ENCODE data around the gene CDH4.
"Not testable (repeated sequence)": the region's sequence is repeated elsewhere in the genome, so short reads cannot be mapped to it uniquely, and the experiment has no call there.

The CDH4 gene

GRCh38 chr20:61425541-61425991 lies 173.5 kb downstream of the CDH4 start:
- H3K9ac ChIP-seq (ENCODE audit: low read depth, low read length, poor library complexity); H3K36me3 ChIP-seq (replicated peaks in 1 of 2; ENCODE audit: control insufficient read depth in 2 of 2, insufficient read depth in 2 of 2, low read length in 2 of 2); H2BK5ac ChIP-seq (ENCODE audit: low read length); H2BK15ac ChIP-seq (ENCODE audit: low read length); H3K14ac ChIP-seq (ENCODE audit: low read length); H3K9me3 ChIP-seq (replicated peaks in 1 of 2; ENCODE audit: control insufficient read depth in 2 of 2, insufficient read depth in 1 of 2, low read depth in 1 of 2, low read length in 2 of 2); H3K4me3 ChIP-seq (ENCODE audit: low read length in 2 of 2); DNase-seq (ENCODE audit: low spot score); H2AFZ ChIP-seq (ENCODE audit: low read length); H3K79me1 ChIP-seq (ENCODE audit: low read depth, low read length); H3K27me3 ChIP-seq (ENCODE audit: control insufficient read depth in 3 of 3, insufficient read depth in 3 of 3, low read depth in 1 of 3, low read length in 3 of 3); H4K91ac ChIP-seq (ENCODE audit: low read depth, low read length, poor library complexity); H3K23ac ChIP-seq (ENCODE audit: low read depth, low read length, poor library complexity); H2BK12ac ChIP-seq (ENCODE audit: low read length); H4K8ac ChIP-seq (ENCODE audit: low read depth, low read length); H3K27ac ChIP-seq (replicated peaks; ENCODE audit: low read length); H3K4me2 ChIP-seq (ENCODE audit: insufficient read depth, low read length, poor library complexity, severe bottlenecking); H3K4ac ChIP-seq (ENCODE audit: low read length); H2BK120ac ChIP-seq (ENCODE audit: low read depth, low read length): not testable (repeated sequence)
- Histone ChIP-seq H3K18ac (ENCODE audit: low read length) (peak overlapping the region; percentile 49), H3K4me1 (ENCODE audit: control insufficient read depth in 2 of 2, insufficient read depth in 1 of 2, low read depth in 1 of 2, low read length in 2 of 2) (peaks cover 7 to 11% of the 10 kb centered on the region in 2 donors), H2AK5ac (ENCODE audit: low read depth, low read length) (peak overlapping the region; percentile 98)
- WGBS, 2 donors (ENCODE audit: extremely low coverage in 2 of 2, insufficient read length in 2 of 2, insufficient replicate concordance in 1 of 2): no CpG with 5 or more reads among the region's 18 CpGs

- no peak overlapping the region for H3K4me3 ChIP-seq (ENCODE audit: low read length in 2 of 2)
- H3K4ac ChIP-seq (ENCODE audit: low read length): no peak overlapping the region
- H4K91ac ChIP-seq (ENCODE audit: low read depth, low read length, poor library complexity): no peak overlapping the region
- WGBS, 2 donors (ENCODE audit: extremely low coverage in 2 of 2, insufficient read length in 2 of 2, insufficient replicate concordance in 1 of 2): no CpG with 5 or more reads among the region's 8 CpGs
- no peak overlapping the region for H3K27ac ChIP-seq (replicated peaks; ENCODE audit: low read length)
- H2BK15ac ChIP-seq (ENCODE audit: low read length): no peak overlapping the region
- no peak overlapping the region for H3K9ac ChIP-seq (ENCODE audit: low read depth, low read length, poor library complexity)
- H3K14ac ChIP-seq (ENCODE audit: low read length): no peak overlapping the region
- H2AK5ac ChIP-seq (ENCODE audit: low read depth, low read length): no peak overlapping the region
- H3K36me3 ChIP-seq (replicated peaks in 1 of 2; ENCODE audit: control insufficient read depth in 2 of 2, insufficient read depth in 2 of 2, low read length in 2 of 2): peaks cover 0 to 2% of the 10 kb centered on the region in 2 donors
- H3K4me1 ChIP-seq (ENCODE audit: control insufficient read depth in 2 of 2, insufficient read depth in 1 of 2, low read depth in 1 of 2, low read length in 2 of 2): peaks cover 7 to 11% of the 10 kb centered on the region in 2 donors
- no peak overlapping the region for H2BK12ac ChIP-seq (ENCODE audit: low read length)
- no peak overlapping the region for H2BK120ac ChIP-seq (ENCODE audit: low read depth, low read length)
- DNase-seq (ENCODE audit: low spot score): no peak
- no peaks in the 10 kb centered on the region for H3K79me1 ChIP-seq (ENCODE audit: low read depth, low read length)
- H3K9me3 ChIP-seq (replicated peaks in 1 of 2; ENCODE audit: control insufficient read depth in 2 of 2, insufficient read depth in 1 of 2, low read depth in 1 of 2, low read length in 2 of 2): peaks cover 0 to 3% of the 10 kb centered on the region in 2 donors
- H2BK5ac ChIP-seq (ENCODE audit: low read length): no peak overlapping the region
- H3K4me2 ChIP-seq (ENCODE audit: insufficient read depth, low read length, poor library complexity, severe bottlenecking): no peak overlapping the region
- H3K27me3 ChIP-seq (ENCODE audit: control insufficient read depth in 3 of 3, insufficient read depth in 3 of 3, low read depth in 1 of 3, low read length in 3 of 3): peaks cover 0 to 4% (median 0%) of the 10 kb centered on the region in 3 experiments
- no peak overlapping the region for H2AFZ ChIP-seq (ENCODE audit: low read length)
- no peak overlapping the region for H4K8ac ChIP-seq (ENCODE audit: low read depth, low read length)
- H3K23ac ChIP-seq (ENCODE audit: low read depth, low read length, poor library complexity): no peak overlapping the region
- H3K18ac ChIP-seq (ENCODE audit: low read length): no peak overlapping the region
Measured at GRCh38 chr20:61426352-61426751, 174.3 kb downstream of the CDH4 start.

DNA sequence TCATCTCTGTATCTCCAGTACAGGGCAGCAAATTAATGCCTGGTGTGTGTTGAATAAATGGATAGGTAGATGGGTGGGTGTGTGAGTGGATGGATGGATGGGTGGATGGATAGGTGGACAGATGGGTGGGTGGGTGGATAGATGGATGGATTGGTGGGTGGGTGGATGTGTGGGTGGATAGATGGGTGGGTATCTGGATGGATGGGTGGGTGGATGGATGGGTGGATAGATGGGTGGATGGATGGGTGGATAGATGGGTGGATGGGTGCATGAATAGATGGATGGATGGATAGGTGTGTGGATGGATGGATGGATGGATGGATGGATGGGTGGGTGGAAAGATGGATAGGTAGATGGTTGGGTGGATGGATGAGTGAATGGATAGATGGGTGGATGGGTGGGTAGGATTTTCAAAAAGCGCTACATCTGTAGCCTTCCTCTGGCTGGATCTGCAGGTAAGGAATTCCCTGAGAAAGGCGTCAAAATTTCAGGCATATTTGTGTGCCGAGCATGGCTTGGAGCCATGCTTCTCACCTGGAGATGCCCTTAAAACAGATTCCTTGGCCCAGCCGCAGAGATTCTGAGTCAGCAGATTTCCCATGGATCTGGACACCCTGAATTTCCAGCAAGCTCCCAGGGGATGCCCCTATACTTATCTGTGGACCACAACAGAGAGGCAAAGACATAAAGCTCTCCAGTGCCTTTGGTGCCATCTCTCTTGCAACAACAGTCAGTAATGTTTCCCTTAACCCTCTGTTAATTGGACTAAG lies 177.6 kb downstream of the CDH4 start:
- DNase-seq (ENCODE audit: low spot score): no peak
- no CpG with 5 or more reads among the region's 4 CpGs for WGBS, 2 donors (ENCODE audit: extremely low coverage in 2 of 2, insufficient read length in 2 of 2, insufficient replicate concordance in 1 of 2)
- no peaks in the 10 kb centered on the region for H3K27me3 ChIP-seq (ENCODE audit: control insufficient read depth in 3 of 3, insufficient read depth in 3 of 3, low read depth in 1 of 3, low read length in 3 of 3)
- no peak overlapping the region for H2BK12ac ChIP-seq (ENCODE audit: low read length)
- no peak overlapping the region for H2BK5ac ChIP-seq (ENCODE audit: low read length)
- no peak overlapping the region for H3K4me3 ChIP-seq (ENCODE audit: low read length in 2 of 2)
- no peak overlapping the region for H2AFZ ChIP-seq (ENCODE audit: low read length)
- no peak overlapping the region for H3K23ac ChIP-seq (ENCODE audit: low read depth, low read length, poor library complexity)
- H2BK15ac ChIP-seq (ENCODE audit: low read length): no peak overlapping the region
- no peak overlapping the region for H4K8ac ChIP-seq (ENCODE audit: low read depth, low read length)
- no peak overlapping the region for H3K9ac ChIP-seq (ENCODE audit: low read depth, low read length, poor library complexity)
- H2BK120ac ChIP-seq (ENCODE audit: low read depth, low read length): no peak overlapping the region
- H3K36me3 ChIP-seq (replicated peaks in 1 of 2; ENCODE audit: control insufficient read depth in 2 of 2, insufficient read depth in 2 of 2, low read length in 2 of 2): no peaks in the 10 kb centered on the region
- H3K4me2 ChIP-seq (ENCODE audit: insufficient read depth, low read length, poor library complexity, severe bottlenecking): no peak overlapping the region
- H3K27ac ChIP-seq (replicated peaks; ENCODE audit: low read length): no peak overlapping the region
- H2AK5ac ChIP-seq (ENCODE audit: low read depth, low read length): no peak overlapping the region
- H3K4me1 ChIP-seq (ENCODE audit: control insufficient read depth in 2 of 2, insufficient read depth in 1 of 2, low read depth in 1 of 2, low read length in 2 of 2): peaks cover 11 to 16% of the 10 kb centered on the region in 2 donors
- H3K79me1 ChIP-seq (ENCODE audit: low read depth, low read length): no peaks in the 10 kb centered on the region
- H3K9me3 ChIP-seq (replicated peaks in 1 of 2; ENCODE audit: control insufficient read depth in 2 of 2, insufficient read depth in 1 of 2, low read depth in 1 of 2, low read length in 2 of 2): no peaks in the 10 kb centered on the region
- H4K91ac ChIP-seq (ENCODE audit: low read depth, low read length, poor library complexity): no peak overlapping the region
- no peak overlapping the region for H3K14ac ChIP-seq (ENCODE audit: low read length)
- H3K18ac ChIP-seq (ENCODE audit: low read length): no peak overlapping the region
- H3K4ac ChIP-seq (ENCODE audit: low read length): no peak overlapping the region

DNA sequence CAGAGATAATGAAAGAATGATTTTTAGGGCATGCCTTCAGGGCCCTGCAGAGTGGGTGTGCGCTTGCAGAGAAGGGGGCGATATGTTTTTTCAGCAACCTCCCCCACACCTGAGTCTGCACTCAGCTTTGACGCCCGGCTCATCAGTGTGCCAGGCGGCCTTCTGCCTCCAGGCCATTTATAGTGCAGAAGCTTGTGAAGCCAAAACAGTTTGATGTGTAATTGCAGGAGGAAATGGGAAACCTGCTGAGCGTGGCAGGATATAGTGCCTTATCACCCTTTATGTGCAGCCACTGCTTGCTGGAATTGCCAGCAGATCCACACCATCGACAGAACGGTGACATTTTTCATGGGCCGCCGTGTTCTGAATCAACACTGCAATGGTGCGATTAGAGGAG lies 178.2 kb downstream of the CDH4 start:
- H3K4me2 ChIP-seq (ENCODE audit: insufficient read depth, low read length, poor library complexity, severe bottlenecking): no peak overlapping the region
- no peak overlapping the region for H3K27ac ChIP-seq (replicated peaks; ENCODE audit: low read length)
- H3K9ac ChIP-seq (ENCODE audit: low read depth, low read length, poor library complexity): no peak overlapping the region
- H3K18ac ChIP-seq (ENCODE audit: low read length): peak overlapping the region; percentile 2
- no peak overlapping the region for H2AK5ac ChIP-seq (ENCODE audit: low read depth, low read length)
- no peak overlapping the region for H3K14ac ChIP-seq (ENCODE audit: low read length)
- no peak overlapping the region for H3K23ac ChIP-seq (ENCODE audit: low read depth, low read length, poor library complexity)
- no peak overlapping the region for H3K4ac ChIP-seq (ENCODE audit: low read length)
- no peak overlapping the region for H3K4me3 ChIP-seq (ENCODE audit: low read length in 2 of 2)
- H4K91ac ChIP-seq (ENCODE audit: low read depth, low read length, poor library complexity): no peak overlapping the region
- H2BK5ac ChIP-seq (ENCODE audit: low read length): no peak overlapping the region
- DNase-seq (ENCODE audit: low spot score): no peak
- H4K8ac ChIP-seq (ENCODE audit: low read depth, low read length): no peak overlapping the region
- H2BK120ac ChIP-seq (ENCODE audit: low read depth, low read length): no peak overlapping the region
- peaks cover 16 to 22% of the 10 kb centered on the region in 2 donors for H3K4me1 ChIP-seq (ENCODE audit: control insufficient read depth in 2 of 2, insufficient read depth in 1 of 2, low read depth in 1 of 2, low read length in 2 of 2)
- H3K79me1 ChIP-seq (ENCODE audit: low read depth, low read length): no peaks in the 10 kb centered on the region
- no peaks in the 10 kb centered on the region for H3K36me3 ChIP-seq (replicated peaks in 1 of 2; ENCODE audit: control insufficient read depth in 2 of 2, insufficient read depth in 2 of 2, low read length in 2 of 2)
- H3K27me3 ChIP-seq (ENCODE audit: control insufficient read depth in 3 of 3, insufficient read depth in 3 of 3, low read depth in 1 of 3, low read length in 3 of 3): no peaks in the 10 kb centered on the region
- H3K9me3 ChIP-seq (replicated peaks in 1 of 2; ENCODE audit: control insufficient read depth in 2 of 2, insufficient read depth in 1 of 2, low read depth in 1 of 2, low read length in 2 of 2): no peaks in the 10 kb centered on the region
- WGBS, 2 donors (ENCODE audit: extremely low coverage in 2 of 2, insufficient read length in 2 of 2, insufficient replicate concordance in 1 of 2): no CpG with 5 or more reads among the region's 11 CpGs
- H2BK12ac ChIP-seq (ENCODE audit: low read length): no peak overlapping the region
- H2AFZ ChIP-seq (ENCODE audit: low read length): no peak overlapping the region
- no peak overlapping the region for H2BK15ac ChIP-seq (ENCODE audit: low read length)
